NCI-H2171 (cell line): ENCODE measurements around the gene VWA2.

ENCODE experiments used
- DNase-seq: peaks from one replicate; lab custom pipeline; 2025; lab: John Stamatoyannopoulos, UW

The VWA2 gene

GRCh38 chr10:114300036-114300645, 61.1 kb downstream of the VWA2 start:
- no peak for DNase-seq

- no peak for DNase-seq
Observed at GRCh38 chr10:114301177-114301576, 62.1 kb downstream of the VWA2 start.

- DNase-seq: no peak
Observed at GRCh38 chr10:114301951-114302710, 63.1 kb downstream of the VWA2 start.

- DNase-seq: no peak
Observed at GRCh38 chr10:114303556-114303955, 64.5 kb downstream of the VWA2 start.

GRCh38 chr10:114304017-114304570, 65.0 kb downstream of the VWA2 start:
- peak; percentile 4 for DNase-seq

GRCh38 chr10:114304571-114305421, 65.7 kb downstream of the VWA2 start:
- peak; percentile 51 for DNase-seq

GRCh38 chr10:114305521-114305925, 66.5 kb downstream of the VWA2 start:
- no peak for DNase-seq

GRCh38 chr10:114306116-114306973, 67.3 kb downstream of the VWA2 start:
- DNase-seq: no peak

- no peak for DNase-seq
Observed at GRCh38 chr10:114307731-114308130, 68.7 kb downstream of the VWA2 start.

- DNase-seq: no peak
Observed at GRCh38 chr10:114308531-114309363, 69.7 kb downstream of the VWA2 start.

- DNase-seq: no peak
Observed at GRCh38 chr10:114309364-114309651, 70.3 kb downstream of the VWA2 start.

GRCh38 chr10:114310346-114310745, 71.3 kb downstream of the VWA2 start:
- DNase-seq: no peak

- no peak for DNase-seq
Observed at GRCh38 chr10:114311023-114311422, 72.0 kb downstream of the VWA2 start.

- DNase-seq: no peak
Observed at GRCh38 chr10:114311496-114312209, 72.6 kb downstream of the VWA2 start.

GRCh38 chr10:114313139-114313538, 74.1 kb downstream of the VWA2 start:
- no peak for DNase-seq

GRCh38 chr10:114313866-114314265, 74.8 kb downstream of the VWA2 start:
- no peak for DNase-seq

GRCh38 chr10:114315566-114316420, 76.7 kb downstream of the VWA2 start:
- DNase-seq: no peak

GRCh38 chr10:114316744-114317143, 77.7 kb downstream of the VWA2 start:
- DNase-seq: no peak
